Right cardiac atrium (tissue), 5 donors: ENCODE results near the gene LMF1. TPM values are rescaled to one million over a fixed set of nuclear protein-coding genes. Genes with fewer than 3 reads are reported as not detected.
"Not testable (repeated sequence)": the region's sequence is repeated elsewhere in the genome, so short reads cannot be mapped to it uniquely, and the experiment has no call there.

Experiments used
- ATAC-seq, 2 donors: fragments of 200-7000 bp; cut with Tn5 transposase; one replicate each; pipeline versions ENCODE4 v1.8.0 to v1.9.1; 2020; ENCODE audit warnings: moderate library complexity in 2 of 2, mild to moderate bottlenecking in 1 of 2
- DNase-seq, 3 donors: peaks; one replicate each; pipeline ENCODE4 v3.0.0-alpha.2; 2020
- H3K27ac ChIP-seq: one replicate; pipeline ENCODE4 v1.5.1; 2013; ENCODE audit warnings: mild to moderate bottlenecking, low read length, control low read depth, moderate library complexity
- H3K27me3 ChIP-seq: one replicate; pipeline ENCODE4 v1.6.1; 2013; ENCODE audit not compliant: control insufficient read depth, insufficient read depth
- H3K4me1 ChIP-seq: one replicate; pipeline ENCODE4 v1.6.1; 2013; ENCODE audit warnings: low read length; ENCODE audit not compliant: control insufficient read depth, insufficient read depth
- H3K4me3 ChIP-seq: one replicate; pipeline ENCODE4 v1.5.1; 2013; ENCODE audit warnings: low read length, control low read depth
- H3K9me3 ChIP-seq: one replicate; pipeline ENCODE4 v1.6.1; 2013; ENCODE audit warnings: low read length; ENCODE audit not compliant: control insufficient read depth
- WGBS: extraction: QIAGEN DNeasy Blood & Tissue Kit; methylation state at CpG from one replicate; pipeline ENCODE4 v1.1.7; 2013; 5-methylcytosine and 5-hydroxymethylcytosine counted together
- intact Hi-C, 4 donors: fragments of 100-400 bp; cut with DNase I; formaldehyde crosslinking; loops; one replicate each; pipeline versions ENCODE4 v1.11.0 to v1.14.0; 2022 to 2023
- polyA plus RNA-seq: library from polyadenylated mRNA; stranded (reverse); fragments of 200-250 nt; gene quantifications from one replicate; pipeline ENCODE4 v1.2.3, GENCODE V29; 2013
- total RNA-seq, 4 donors: library from RNA; stranded (reverse); fragmentation: NEBNext Ultra II Directional; extraction: Animal tissue kit (Norgen Biotek cat#: 25700); gene quantifications; one replicate each; pipeline ENCODE4 v1.2.1, GENCODE V29; 2021
- donor health status: healthy with polysubstance abuse.
- donor health status: DM: no; HTN: yes; CAD: no.
- donor health status: DM: no; HTN: no; CAD: no.
- donor health status: DM: no; HTN: yes; CAD: no; lungs with severe emphysema.
- donor health status: DM: yes; HTN: yes; CAD: no.

Gene LMF1
- total and polyA plus RNA-seq, 5 donors, result 7.8 to 13.3 (median 10.8) TPM

GRCh38 chr16:959232-960040, 11.3 kb downstream of the LMF1 start:
- Histone ChIP-seq H3K4me3 (no peak overlapping the region), H3K9me3 (no peaks in the 10 kb centered on the region), H3K4me1 (no peaks in the 10 kb centered on the region), H3K27ac (no peak overlapping the region), H3K27me3 (no peaks in the 10 kb centered on the region)
- ATAC-seq (no peak), DNase-seq (no peak)
- 87% methylated on average over 24 of the region's 24 CpGs for WGBS
- intact Hi-C loops, result no loop called here

GRCh38 chr16:955766-956165, 15.0 kb downstream of the LMF1 start:
- H3K27me3 ChIP-seq, H3K4me3 ChIP-seq, intact Hi-C loops, ATAC-seq, H3K27ac ChIP-seq, DNase-seq, H3K4me1 ChIP-seq, H3K9me3 ChIP-seq: not testable (repeated sequence)
- WGBS, result 95% methylated on average over 27 of the region's 27 CpGs

DNA sequence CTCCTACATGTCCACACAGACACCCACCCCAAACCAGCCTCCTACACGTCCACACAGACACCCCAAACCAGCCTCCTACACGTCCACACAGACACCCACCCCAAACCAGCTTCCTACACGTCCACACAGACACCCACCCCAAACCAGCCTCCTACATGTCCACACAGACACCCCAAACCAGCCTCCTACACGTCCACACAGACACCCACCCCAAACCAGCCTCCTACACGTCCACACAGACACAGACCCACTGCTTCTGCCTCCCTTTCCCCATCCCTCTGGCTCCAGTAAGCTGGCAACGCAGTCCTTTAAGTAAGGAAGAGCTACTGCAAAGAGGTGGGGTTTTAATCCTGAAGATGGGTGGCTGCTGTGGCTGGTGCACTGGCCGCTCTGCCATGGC, 17.0 kb downstream of the LMF1 start:
- intact Hi-C loops, H3K27ac ChIP-seq: not testable (repeated sequence)

GRCh38 chr16:952321-952720, 18.5 kb downstream of the LMF1 start:
- Histone ChIP-seq H3K27ac (no peak overlapping the region), H3K4me1 (no peaks in the 10 kb centered on the region), H3K9me3 (no peaks in the 10 kb centered on the region), H3K4me3 (no peak overlapping the region), H3K27me3 (no peaks in the 10 kb centered on the region)
- intact Hi-C loops, result no loop called here
- 94% methylated on average over 12 of the region's 12 CpGs for WGBS
- DNase-seq (no peak), ATAC-seq (peak in 1 of 2 donors; percentile 22)

More for the DNA sequence above, 17.0 kb downstream of the LMF1 start:
- H3K9me3 ChIP-seq, H3K4me1 ChIP-seq, H3K27me3 ChIP-seq, ATAC-seq, DNase-seq, H3K4me3 ChIP-seq: not testable (repeated sequence)
- 91% methylated on average over 5 of the region's 7 CpGs for WGBS

- no peak overlapping the region for H3K27ac ChIP-seq
- H3K4me1 ChIP-seq, result no peaks in the 10 kb centered on the region
- ATAC-seq (peak; percentile 16 to 35), DNase-seq (no peak)
- no peak overlapping the region for H3K4me3 ChIP-seq
- intact Hi-C loops, result no loop called here
- no peaks in the 10 kb centered on the region for H3K9me3 ChIP-seq
- H3K27me3 ChIP-seq, result no peaks in the 10 kb centered on the region
- 83% methylated on average over 22 of the region's 22 CpGs for WGBS
Observed at GRCh38 chr16:951660-952301, 19.0 kb downstream of the LMF1 start.

DNA sequence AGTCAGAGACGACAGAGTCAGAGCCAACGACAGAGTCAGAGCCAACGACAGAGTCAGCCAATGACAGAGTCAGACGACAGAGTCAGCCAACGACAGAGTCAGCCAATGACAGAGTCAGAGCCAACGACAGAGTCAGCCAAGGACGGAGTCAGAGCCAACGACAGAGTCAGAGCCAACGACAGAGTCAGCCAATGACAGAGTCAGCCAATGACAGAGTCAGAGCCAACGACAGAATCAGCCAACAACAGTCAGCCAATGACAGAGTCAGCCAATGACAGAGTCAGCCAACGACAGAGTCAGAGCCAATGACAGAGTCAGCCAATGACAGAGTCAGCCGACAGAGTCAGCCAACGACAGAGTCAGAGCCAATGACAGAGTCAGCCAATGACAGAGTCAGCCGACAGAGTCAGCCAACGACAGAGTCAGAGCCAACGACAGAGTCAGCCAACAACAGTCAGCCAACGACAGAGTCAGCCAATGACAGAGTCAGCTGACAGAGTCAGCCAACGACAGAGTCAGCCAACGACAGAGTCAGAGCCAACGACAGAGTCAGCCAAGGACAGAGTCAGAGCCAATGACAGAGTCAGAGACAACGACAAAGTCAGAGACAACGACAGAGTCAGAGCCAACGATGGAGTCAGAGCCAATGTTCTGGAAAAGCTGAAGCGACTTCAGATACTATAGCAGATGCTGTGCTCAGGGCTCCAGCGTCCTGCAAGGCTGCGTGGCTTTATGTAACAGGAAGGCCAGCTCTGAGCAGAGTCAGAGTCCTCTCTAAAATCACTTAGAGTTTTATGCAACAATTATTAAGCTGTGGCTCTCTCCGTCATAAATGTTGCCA, 19.8 kb downstream of the LMF1 start:
- H3K4me3 ChIP-seq, ATAC-seq, H3K27ac ChIP-seq, intact Hi-C loops, H3K9me3 ChIP-seq, DNase-seq, H3K27me3 ChIP-seq, H3K4me1 ChIP-seq: not testable (repeated sequence)
- WGBS, result 68% methylated on average over 27 of the region's 27 CpGs

- ATAC-seq, H3K4me3 ChIP-seq, H3K27ac ChIP-seq, H3K4me1 ChIP-seq, H3K27me3 ChIP-seq, DNase-seq, H3K9me3 ChIP-seq, intact Hi-C loops: not testable (repeated sequence)
- WGBS, result 71% methylated on average over 18 of the region's 18 CpGs
Observed at GRCh38 chr16:948767-949166, 22.0 kb downstream of the LMF1 start.

- H3K27ac ChIP-seq, DNase-seq, intact Hi-C loops, H3K9me3 ChIP-seq, ATAC-seq, H3K4me1 ChIP-seq, H3K4me3 ChIP-seq, H3K27me3 ChIP-seq: not testable (repeated sequence)
- 77% methylated on average over 17 of the region's 17 CpGs for WGBS
Observed at GRCh38 chr16:947922-948303, 22.9 kb downstream of the LMF1 start.

- ATAC-seq, result no peak
- DNase-seq, result no peak
- no peaks in the 10 kb centered on the region for H3K4me1 ChIP-seq
- WGBS, result 85% methylated on average over 21 of the region's 21 CpGs
- H3K27me3 ChIP-seq, result no peaks in the 10 kb centered on the region
- no peak overlapping the region for H3K4me3 ChIP-seq
- no peaks in the 10 kb centered on the region for H3K9me3 ChIP-seq
- H3K27ac ChIP-seq, result no peak overlapping the region
- intact Hi-C loops, result no loop called here
Observed at GRCh38 chr16:947255-947921, 23.4 kb downstream of the LMF1 start.

DNA sequence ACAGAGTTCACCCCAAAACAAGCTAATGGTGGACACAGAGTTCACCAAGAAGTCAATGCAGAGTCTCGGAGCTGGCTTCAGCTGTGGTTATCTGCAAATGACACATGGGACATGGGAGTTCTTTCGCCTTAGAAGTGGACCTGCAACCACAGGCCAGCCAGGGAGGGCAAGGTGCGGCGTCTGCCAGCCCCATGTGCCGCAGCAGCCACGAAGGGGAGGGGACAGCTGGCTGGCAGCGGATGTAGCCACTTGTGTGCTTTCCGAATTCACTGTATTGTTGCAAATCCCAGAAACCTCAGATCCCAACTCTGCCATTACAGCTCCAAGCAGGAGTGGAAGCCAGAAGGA, 24.8 kb downstream of the LMF1 start:
- DNase-seq (no peak), ATAC-seq (no peak)
- H3K4me1 ChIP-seq, result no peaks in the 10 kb centered on the region
- intact Hi-C loops, result no loop called here
- H3K9me3 ChIP-seq, result no peaks in the 10 kb centered on the region
- H3K27ac ChIP-seq, result no peak overlapping the region
- H3K4me3 ChIP-seq, result no peak overlapping the region
- no peaks in the 10 kb centered on the region for H3K27me3 ChIP-seq
- 95% methylated on average over 8 of the region's 8 CpGs for WGBS
